ENCODE results near the gene ITGB2.
"Not testable (repeated sequence)": the region's sequence is repeated elsewhere in the genome, so short reads cannot be mapped to it uniquely, and the experiment has no call there.

ITGB2 gene

DNA sequence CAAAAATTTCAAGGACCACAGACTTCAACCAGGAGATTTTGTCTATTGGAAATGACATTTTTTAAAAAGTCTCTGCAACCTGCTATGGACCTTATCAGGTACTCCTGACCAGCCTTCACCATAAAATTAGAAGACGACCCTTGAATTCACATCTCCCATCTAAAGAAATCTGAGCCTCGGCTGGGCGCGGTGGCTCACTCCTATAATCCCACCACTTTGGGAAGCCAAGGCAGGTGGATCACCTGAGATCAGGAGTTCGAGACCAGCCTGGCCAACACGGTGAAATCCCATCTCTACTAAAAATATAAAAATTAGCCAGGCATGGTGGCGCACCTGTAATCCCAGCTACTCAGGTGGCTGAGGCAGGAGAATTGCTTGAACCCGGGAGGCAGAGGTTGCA, 41.5 kb downstream of the ITGB2 start:
- not testable (repeated sequence) for DNase-seq

DNA sequence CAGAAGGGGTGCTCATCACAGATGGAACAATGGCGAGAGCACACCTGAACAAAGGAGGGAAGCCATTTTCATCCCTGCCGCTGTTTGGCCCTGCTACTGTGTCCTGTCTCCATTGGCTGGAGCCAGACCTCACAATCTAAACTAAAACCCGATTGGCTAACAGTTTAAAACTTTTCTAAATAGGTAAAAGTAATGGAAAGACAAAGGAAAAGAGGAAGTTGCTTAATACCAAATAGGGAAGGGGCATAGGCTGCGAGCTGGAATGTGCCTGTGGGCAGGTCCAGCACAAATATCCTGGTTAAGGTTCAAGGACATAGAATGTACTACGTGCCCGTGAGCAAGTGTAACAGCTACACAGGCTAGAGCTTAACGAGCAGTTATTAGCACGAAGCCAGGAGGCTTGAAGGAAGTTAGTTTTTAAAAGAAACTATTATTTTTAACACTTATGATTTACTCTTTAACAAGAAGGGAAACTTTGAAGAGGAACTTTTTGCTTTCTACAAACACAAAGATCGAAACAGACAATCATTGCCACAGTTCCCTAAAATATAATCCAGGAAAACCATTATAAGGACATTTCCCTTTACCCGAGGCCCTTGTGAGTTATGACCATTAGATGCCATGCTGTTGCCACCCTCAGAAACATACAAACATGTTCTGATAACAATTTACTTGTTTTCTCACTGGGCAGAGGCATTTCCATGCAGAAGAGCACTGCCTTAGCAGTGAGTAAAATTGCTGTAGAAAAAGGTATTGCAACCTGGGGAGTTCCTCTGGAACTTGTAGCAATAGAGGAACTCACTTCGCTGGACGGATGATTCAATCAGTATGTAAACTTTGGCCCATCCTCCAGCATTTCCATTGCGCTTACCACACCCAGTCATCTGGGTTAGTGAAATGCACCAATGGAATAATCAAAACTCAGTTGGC, 42.4 kb downstream of the ITGB2 start:
- no peak for DNase-seq

DNA sequence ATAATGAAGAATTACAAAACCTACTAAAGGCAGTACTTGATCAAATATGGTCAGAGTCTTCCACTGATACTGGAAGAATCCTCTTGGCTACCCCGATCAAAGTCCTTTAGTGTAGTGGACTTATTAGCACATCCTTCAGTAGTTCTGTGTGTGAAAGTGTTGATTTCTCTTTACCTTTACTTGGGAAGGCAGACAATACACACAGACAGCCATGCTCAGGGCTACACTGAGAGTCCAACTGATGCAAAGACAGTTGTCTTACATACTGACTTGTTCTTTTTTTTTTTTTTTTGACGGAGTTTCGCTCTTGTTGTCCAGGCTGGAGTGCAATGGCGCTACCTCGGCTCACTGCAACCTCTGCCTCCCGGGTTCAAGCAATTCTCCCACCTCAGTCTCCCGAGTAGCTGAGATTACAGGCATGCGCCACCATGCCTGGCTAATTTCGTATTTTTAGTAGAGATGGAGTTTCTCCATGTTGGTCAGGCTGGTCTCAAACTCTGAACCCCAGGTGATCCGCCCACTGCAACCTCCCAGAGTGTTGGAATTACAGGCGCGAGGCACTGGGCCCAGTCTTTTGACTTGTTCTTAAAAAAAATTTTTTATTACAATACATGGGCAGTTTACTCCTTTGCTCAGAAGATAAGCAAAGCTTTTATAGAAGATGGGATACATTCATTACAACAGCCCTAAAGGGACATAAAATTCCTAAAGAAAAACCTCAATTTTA, 43.7 kb downstream of the ITGB2 start:
- DNase-seq = no peak

DNA sequence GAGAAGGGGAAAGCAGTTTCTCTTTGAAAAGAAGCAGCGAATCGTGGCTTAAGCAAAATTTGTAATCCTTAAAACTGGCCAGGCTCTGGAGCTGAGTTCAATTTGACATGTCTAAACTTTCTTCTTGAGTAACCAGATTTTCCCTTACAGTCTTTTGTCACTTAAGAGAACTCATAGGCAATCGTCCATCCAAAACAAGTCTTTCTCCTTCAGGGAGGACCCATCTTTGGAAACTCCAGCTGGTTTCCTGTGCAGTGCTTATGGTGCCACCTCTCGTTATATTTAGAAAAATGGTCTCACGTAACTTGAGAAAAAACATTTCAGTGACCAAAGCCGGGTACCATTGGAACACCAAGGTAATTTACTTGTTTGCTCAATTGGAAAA, 45.4 kb downstream of the ITGB2 start:
- no peak for DNase-seq

DNA sequence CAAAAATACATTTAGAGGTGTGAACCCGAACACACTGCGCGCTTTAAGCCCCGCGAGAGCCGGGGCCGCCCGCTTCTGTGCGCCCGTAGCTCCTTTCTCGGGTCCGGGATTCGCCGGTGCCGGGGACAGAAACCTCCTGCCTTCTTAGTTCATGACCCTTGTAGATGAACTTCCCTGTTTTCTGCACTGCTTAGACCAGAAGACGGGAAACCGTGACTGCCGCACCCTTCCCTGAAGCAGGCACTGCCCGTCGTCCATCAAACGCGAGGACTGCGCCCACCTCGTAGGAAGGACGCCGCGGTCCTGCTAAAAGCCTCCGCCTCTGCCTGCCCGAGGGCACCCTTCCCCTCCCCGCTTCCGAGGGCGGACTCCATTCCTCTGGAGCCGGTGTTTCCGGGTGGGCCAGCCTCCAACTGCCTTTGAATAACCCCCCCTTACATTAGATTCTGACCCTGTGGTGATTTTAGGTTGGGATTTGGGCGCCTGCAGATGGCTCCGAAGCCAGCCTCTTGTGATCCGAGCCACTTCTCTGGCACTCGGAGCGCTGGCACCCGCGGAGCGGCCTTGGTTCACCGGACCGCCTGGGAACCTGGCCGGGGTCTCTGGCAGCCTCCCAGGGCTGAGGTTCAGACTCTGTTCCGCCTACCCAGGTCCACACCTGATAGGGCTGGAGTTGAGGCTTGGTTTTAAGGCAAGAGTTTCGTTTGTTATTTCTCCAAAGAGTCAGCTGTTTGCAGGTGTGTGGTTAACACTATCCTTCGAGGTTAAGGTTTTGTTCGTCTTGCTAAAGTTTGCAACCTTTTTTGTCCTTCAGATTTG, 46.0 kb downstream of the ITGB2 start:
- no peak for DNase-seq

DNA sequence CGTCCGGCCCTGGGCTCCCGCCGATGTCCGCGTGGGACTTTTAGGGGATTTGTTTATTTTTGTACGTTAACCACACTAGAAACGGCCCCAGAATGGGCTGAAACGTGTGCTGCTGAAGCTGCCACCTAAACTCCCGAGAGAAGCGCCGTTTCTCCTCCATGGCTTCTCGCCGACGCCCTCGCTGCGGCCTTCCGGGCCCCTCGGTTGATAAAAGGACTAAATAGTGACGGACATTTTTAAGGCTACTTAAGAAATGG, 46.5 kb downstream of the ITGB2 start:
- no peak for DNase-seq

DNA sequence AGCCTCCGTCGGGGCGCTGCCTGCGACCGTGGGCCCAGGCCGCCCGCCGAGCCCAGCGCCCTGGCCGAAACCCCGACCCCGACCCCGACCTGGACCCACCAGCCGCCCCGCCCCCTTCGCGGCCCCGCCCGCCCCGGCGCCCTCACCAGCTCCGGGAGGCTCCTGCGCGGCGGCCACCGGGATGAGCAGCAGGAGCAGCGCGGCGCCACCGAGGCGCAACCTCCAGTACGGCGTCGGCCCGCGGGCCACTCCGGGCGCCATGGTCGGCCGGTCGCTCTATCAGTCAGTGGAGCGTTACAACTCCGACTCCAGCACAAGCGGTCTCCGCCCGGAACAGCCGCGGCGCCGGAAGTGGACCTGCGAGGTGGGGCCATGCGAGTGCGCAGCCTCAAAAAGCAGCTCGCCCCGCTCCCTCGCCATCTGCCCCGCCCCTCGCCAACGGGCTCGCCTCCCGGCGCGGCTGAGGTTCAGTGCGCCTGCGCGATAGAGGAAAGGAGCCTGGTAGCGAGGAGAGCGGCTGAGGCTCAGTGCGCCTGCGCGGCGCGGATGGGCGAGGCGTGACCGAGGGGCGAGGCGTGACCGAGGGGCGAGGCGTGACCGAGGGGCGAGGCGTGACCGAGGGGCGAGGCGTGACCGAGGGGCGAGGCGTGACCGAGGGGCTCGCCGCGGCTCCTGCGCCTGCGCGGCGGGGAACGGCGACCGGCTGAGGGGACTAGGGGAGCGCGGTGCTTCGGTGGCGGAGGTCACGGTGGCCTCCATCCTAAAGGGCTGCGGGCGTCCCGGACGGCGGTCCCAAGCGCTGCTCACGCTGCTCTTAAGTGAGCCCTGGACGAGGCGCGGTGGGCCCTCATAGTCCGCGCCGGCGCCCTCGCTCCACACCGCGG, 47.1 kb downstream of the ITGB2 start, which contains the start of gene PTTG1IP:
Gene PTTG1IP (minus strand): TSS at position 335 of the 884 bp plus-strand sequence. CDS start 74 bp downstream, at position 261.
- DNase-seq = peak; percentile 96

DNA sequence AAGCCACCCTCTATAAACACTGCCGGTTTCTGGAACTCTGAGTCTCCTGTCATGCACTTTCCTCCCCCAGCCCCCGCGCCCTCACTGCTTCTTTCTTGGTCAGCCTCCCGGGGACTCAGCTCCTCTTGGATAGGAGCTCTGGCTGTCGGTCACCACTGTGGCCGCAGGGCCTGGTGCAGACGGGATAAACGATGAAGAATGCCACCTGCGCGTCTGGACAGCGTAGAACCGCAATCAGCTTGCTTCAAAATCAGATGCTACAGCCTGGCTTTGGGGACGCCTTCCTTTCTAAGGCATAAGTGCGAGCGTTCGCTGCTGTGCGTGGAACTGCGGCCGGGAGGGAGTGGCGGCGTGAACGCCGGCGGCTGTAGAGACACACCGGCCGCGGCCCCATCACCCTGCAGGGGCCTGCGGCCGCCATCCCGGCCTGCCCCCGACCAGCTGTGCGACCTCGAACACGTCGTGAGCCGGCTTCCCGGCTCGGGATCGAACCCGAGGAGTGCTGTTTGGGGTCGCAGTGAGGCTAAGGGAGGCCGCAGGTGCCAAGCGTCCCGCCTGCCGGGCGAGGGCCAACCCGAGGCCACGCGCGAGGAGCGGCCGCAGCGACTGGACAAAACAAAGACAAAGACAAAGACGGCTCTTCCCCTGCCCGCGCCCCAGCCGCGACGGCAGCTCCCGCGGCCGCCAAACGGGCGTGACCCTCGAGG, 47.9 kb downstream of the ITGB2 start:
- no peak for DNase-seq

DNA sequence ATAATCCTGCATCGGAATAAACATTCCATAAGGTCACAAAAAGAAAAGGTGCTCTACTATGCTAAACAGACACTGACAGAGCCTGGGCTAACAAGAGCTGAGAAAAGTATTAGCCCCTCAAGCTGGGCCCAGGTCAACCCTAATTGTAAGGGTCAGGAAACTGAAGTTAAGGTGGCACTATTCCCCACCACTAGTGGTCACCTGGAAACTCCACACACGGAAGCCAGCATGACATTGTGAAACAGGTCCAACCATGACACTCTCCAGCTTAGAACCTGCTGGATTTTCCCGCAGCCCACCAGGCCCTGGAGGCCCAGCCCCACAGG, 48.4 kb downstream of the ITGB2 start:
- DNase-seq = no peak

DNA sequence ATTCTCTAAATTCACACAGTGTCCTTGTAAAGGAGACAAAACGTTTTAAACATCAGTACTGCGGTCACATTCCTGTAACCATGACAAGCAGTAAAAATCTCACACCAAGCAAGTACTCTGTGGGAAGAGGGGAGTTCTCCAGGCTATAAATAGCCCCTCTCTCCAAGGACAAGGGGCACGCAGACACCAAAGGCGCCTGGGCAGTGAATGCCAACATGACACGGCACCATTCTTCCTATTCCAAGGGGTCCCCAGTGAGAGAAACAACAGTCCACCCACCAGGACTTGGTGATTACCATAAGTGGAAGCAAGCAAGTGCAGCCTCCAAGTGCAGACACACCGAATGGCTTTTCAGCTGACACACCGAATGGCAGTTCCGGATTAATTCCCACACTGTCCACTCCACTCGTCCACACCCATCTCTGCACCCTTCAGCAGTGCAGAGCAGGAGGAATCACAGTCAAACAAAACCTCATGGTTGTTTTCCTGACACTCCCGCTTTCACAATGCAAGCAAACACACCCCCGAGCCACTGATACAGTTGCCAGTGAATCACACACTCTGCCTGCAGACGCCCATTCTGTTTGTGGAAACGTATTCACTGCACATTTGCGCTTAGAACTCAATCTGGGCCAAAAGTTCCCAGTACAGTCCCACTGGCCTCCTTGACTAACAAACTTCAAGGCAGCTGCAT, 49.0 kb downstream of the ITGB2 start:
- no peak for DNase-seq

DNA sequence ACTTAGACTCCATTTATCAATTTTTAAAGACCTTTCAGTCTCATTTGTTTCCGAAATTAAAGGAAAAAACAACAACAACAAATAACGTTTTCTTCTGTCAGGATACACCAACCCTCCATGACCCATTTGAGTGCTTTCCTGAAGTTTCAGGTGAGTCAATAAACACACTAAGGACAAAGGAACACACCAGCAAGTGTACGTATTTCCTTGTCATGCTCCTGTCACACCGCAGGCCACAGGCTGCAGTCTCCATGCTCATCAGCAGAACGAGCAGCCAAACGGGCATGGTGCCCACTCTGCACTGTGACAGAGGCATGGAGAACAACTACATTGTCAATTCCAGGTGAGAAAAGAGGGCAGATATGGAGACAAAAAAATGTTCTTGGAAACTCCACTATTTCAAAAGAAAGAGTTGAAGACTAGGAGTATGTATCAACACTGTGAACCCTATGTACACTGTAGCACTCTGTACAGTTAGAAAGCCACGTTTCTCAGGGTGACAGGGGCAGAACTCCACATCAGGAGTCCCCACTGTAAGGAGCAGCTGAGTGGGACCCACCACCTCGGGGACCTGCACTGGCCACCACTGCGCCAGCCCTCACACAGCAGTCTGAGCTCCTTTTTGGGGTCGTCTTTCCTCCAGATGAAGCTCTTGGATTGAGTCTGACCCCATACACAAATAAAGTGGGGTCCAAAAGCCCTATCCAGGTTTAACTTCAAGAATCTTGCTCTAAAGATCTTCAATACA, 49.8 kb downstream of the ITGB2 start:
- no peak for DNase-seq

DNA sequence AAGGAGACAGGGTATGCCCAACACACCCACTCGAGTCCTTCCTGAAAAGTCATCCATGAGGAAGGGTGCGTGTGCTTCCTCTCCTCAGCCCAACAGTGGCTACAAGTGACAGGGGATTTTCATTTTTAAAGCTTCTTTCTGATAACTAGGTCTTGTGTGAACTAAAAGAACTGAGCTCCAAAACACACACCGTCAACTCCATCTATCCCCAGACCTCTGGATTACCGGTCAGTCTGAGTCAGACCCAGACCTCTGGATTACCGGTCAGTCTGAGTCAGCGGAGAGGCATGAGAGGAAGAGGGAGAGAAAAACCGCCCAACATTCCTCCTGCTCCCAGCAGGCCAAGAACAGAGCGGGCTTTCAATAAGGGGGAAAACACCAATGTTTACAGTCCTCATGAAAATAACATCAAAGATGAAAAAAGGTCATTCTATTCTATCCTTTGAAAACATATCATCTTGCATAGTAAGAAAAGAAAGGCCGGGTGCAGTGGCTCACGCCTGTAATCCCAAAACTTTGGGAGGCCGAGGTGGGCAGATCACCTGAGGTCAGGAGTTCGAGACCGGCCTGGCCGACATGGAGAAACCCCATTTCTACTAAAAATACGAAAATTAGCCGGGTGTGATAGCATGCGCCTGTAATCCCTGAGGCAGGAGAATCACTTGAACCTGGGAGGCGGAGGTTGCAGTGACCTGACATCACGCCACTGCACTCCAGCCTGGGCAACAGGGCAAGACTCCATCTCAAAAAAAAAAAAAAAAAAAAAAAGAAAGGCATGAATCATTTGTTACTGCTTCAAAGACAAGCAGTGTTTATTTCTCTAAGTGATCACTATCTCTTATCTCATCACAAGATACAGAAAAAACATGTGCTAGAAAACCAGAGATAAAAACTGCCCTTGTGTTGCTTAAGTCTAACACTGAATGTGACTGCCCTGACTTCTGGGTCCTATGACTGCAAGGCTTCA, 50.6 kb downstream of the ITGB2 start:
- no peak for DNase-seq

DNA sequence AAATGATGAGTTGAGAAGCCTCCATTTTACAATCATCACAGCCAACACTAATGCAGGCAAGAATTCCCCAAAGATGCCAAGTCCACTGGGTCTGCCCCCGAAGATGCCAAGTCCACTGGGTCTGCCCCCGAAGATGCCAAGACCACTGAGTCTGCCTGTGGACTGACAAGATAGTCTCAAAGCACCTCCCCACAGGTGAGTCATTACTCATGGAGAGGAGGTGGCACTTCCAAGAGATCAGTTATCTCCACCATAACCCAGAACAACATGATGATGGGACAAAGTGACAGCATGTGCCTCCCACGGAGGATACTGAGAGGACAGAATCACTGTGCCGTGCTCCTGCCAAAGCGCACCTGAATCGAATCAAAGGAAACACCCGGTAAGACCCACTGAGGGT, 52.0 kb downstream of the ITGB2 start:
- DNase-seq = no peak

DNA sequence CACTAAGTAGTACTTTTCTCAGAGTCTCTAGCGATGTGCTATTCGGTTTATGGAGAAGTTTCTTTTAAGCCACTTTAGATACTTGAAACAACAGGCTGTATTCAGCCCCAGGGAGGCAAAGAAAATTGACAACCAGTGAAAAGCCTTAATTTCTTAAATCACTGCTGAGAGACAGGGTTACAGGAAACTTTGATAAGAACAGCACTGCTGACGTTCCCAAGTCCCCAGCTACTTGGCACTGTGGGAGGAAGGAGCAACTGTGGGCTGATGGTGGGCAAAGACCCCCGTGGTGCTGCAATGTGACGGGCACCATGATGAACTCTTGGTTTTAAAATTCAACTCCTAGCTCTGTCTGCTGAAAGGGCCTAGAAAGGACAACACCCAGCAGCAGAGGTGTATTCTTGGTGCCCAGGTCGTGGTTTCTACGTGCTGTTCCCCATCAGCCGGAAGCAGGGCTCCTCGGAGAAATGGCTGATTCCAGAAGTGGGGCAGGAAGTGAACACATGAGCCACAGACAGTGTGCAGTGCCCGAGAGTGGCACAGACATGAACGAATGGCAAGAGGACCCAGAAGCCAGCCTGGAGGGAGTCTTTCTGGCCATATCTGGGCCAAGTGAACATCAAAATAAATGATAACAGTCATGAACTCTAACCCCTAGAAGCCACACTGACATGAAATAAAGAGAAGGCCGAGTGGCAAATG, 52.5 kb downstream of the ITGB2 start:
- no peak for DNase-seq

DNA sequence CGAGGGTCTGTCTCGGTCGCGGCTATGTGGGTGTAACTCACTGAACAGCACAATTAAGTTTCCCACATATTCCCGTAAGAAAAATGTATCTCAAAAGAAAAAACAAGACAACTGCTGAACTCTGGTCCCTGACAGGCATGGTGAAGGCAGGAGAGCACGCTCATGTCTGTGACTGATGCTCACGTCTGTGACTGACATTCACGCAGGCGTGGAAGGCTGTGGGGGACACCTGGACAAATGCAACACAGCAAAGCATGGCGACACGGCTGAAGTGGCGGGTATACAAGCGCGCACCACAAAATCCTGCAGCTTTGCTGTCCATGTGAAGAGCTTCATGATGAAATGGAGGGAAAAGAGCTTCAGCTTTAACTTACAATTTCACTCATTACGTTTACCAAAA, 53.2 kb downstream of the ITGB2 start:
- DNase-seq = no peak

DNA sequence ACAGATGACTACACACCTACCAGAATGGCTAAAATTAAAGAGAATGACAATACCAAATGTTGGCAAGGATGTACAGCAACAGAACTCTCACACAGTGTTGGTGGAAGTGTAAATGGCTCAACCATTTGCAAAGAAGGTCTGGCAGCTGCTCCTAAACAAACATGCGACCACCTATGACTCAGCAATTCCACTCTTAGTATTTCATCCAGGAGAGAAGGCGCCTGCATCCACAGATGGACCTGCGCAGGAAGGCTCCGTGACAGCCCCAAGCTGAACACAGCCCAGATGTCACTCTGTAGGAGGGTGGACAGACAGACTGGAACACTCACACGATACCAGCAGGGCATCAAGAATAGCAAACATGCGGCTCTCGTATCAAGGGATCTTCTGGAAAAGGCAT, 53.9 kb downstream of the ITGB2 start:
- no peak for DNase-seq

DNA sequence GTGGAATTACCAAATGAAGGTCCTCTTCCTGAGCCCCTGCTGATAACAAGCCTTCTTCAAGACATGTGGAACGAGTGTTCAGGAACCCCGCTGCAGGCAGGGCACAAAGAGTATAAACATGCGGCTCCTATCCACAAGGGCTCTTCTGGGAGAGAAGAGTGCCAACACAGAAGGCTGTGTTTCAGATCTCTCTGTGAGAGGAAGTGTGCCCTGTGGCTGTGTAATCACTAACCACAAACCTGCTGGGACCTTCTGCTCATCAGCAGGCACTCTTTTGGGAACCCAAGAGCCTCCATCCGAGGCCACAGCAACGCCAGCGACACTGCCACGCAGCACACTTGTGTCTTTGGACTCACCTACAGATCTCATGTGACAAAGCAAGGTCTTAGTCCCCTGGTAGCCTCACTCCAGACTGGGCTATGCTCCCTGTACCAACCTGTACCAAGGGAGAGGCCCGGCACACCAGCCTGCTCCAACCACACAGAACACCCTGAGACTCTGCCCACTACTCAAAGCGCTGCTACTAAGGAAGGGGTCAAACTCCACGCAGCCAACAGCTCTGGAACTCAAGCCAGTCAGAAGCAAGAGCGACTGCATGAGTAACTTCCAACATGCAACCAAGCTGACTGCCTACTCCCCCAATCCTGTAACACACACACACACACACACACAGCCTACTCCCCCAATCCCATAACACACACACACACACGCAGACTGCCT, 55.0 kb downstream of the ITGB2 start:
- DNase-seq = no peak

Data from NCI-H1417 treated with DMSO at 0.1 percent for 48 hours (cell line).